HEK293 (cell line): Measurements from ENCODE around the gene KDM4C.

Experiments
- CTCF ChIA-PET: fragments of 350-600 bp; formaldehyde crosslinking; extraction: SDS; loops from one replicate; lab custom pipeline; 2021; ENCODE audit warnings: antibody characterized with exemption; lab: Yijun Ruan, JAX
- POLR2A ChIA-PET: fragments of 300-600 bp; formaldehyde crosslinking; extraction: SDS; loops from one replicate; lab custom pipeline; 2020; ENCODE audit warnings: antibody characterized with exemption, inconsistent platforms; lab: Yijun Ruan, JAX
- H3K27ac ChIP-seq: fragments of 200-500 bp; sonication (Bioruptor generic); 2 replicates; pipeline ENCODE4 v1.5.1; 2014; ENCODE audit warnings: low read depth, low read length, control low read depth, inconsistent platforms; ENCODE audit errors: extremely low read depth
- H3K36me3 ChIP-seq, 2 experiments: fragments of 200-500 bp in 1 of 2; sonication (Bioruptor generic) in 1 of 2; 1 replicate in 1 of 2; 2 replicates in 1 of 2; pipeline ENCODE4 v1.5.1; 2014 to 2017; ENCODE audit warnings: inconsistent platforms in 2 of 2, low read length in 2 of 2; ENCODE audit not compliant: control insufficient read depth in 2 of 2, insufficient read depth in 1 of 2
- H3K4me1 ChIP-seq: fragments of 200-500 bp; sonication (Bioruptor generic); 2 replicates; pipeline ENCODE4 v1.5.1; 2014; ENCODE audit warnings: mild to moderate bottlenecking, low read length, inconsistent platforms; ENCODE audit not compliant: control insufficient read depth, insufficient read depth
- H3K4me3 ChIP-seq: 2 replicates; pipeline ENCODE4 v1.5.1; 2011; ENCODE audit warnings: low read depth, mild to moderate bottlenecking, control low read depth, low read length, moderate library complexity
- H3K9me3 ChIP-seq: fragments of 200-500 bp; sonication (Bioruptor generic); 2 replicates; pipeline ENCODE4 v1.5.1; 2014; ENCODE audit warnings: low read depth, low read length, inconsistent platforms; ENCODE audit not compliant: control insufficient read depth, insufficient read depth
- IKZF3 ChIP-seq: fragments of 450-650 bp; IDR thresholded peaks from 2 replicates; pipeline ENCODE4 v1.5.0; 2018; ENCODE audit warnings: missing biosample characterization, mild to moderate bottlenecking, missing genetic modification characterization, moderate library complexity
- KLF16 ChIP-seq: fragments of 450-650 bp; formaldehyde crosslinking; IDR thresholded peaks from 2 replicates; pipeline ENCODE4 v1.5.1; 2017; ENCODE audit warnings: missing biosample characterization, missing genetic modification characterization
- MZF1 ChIP-seq: fragments of 450-650 bp; formaldehyde crosslinking; IDR thresholded peaks from 2 replicates; pipeline ENCODE4 v1.5.1; 2017; ENCODE audit warnings: missing biosample characterization, missing genetic modification characterization, borderline replicate concordance
- PRDM6 ChIP-seq: fragments of 450-650 bp; formaldehyde crosslinking; IDR thresholded peaks from 2 replicates; pipeline ENCODE4 v1.5.1; 2017; ENCODE audit warnings: missing biosample characterization, missing genetic modification characterization
- SCRT1 ChIP-seq: fragments of 450-650 bp; formaldehyde crosslinking; IDR thresholded peaks from 2 replicates; pipeline ENCODE4 v1.5.1; 2016; ENCODE audit warnings: missing biosample characterization, missing genetic modification characterization, borderline replicate concordance
- ZFP37 ChIP-seq: fragments of 450-650 bp; formaldehyde crosslinking; IDR thresholded peaks from 2 replicates; pipeline ENCODE4 v1.5.1; 2016; ENCODE audit warnings: missing biosample characterization, missing genetic modification characterization
- ZNF114 ChIP-seq: fragments of 450-650 bp; formaldehyde crosslinking; IDR thresholded peaks from 2 replicates; pipeline ENCODE4 v1.5.0; 2017; ENCODE audit warnings: missing biosample characterization, missing genetic modification characterization
- ZNF19 ChIP-seq: fragments of 450-650 bp; formaldehyde crosslinking; IDR thresholded peaks from 2 replicates; pipeline ENCODE4; 2016; ENCODE audit warnings: missing biosample characterization, missing genetic modification characterization, low read depth
- ZNF266 ChIP-seq: fragments of 450-650 bp; formaldehyde crosslinking; IDR thresholded peaks from 2 replicates; pipeline ENCODE4 v1.5.1; 2016; ENCODE audit warnings: missing biosample characterization, missing genetic modification characterization, low read depth
- ZNF311 ChIP-seq: fragments of 450-650 bp; formaldehyde crosslinking; IDR thresholded peaks from 2 replicates; pipeline ENCODE4 v1.5.1; 2017; ENCODE audit warnings: missing biosample characterization, missing genetic modification characterization, borderline replicate concordance
- ZNF391 ChIP-seq: fragments of 450-650 bp; formaldehyde crosslinking; IDR thresholded peaks from 2 replicates; pipeline ENCODE4 v1.5.1; 2016; ENCODE audit warnings: low read depth, missing biosample characterization, missing genetic modification characterization, borderline replicate concordance
- ZNF398 ChIP-seq: fragments of 450-650 bp; formaldehyde crosslinking; IDR thresholded peaks from 2 replicates; pipeline ENCODE4 v1.5.1; 2017; ENCODE audit warnings: missing biosample characterization, missing genetic modification characterization
- ZNF404 ChIP-seq: fragments of 450-650 bp; formaldehyde crosslinking; IDR thresholded peaks from 2 replicates; pipeline ENCODE4 v1.5.1; 2017; ENCODE audit warnings: missing biosample characterization, missing genetic modification characterization
- ZNF610 ChIP-seq: fragments of 450-650 bp; formaldehyde crosslinking; IDR thresholded peaks from 2 replicates; pipeline ENCODE4 v1.5.1; 2016; ENCODE audit warnings: missing biosample characterization, missing genetic modification characterization, borderline replicate concordance
- ZNF76 ChIP-seq: fragments of 450-650 bp; formaldehyde crosslinking; IDR thresholded peaks from 2 replicates; pipeline ENCODE4; 2016; ENCODE audit warnings: low read depth, missing biosample characterization, missing genetic modification characterization, borderline replicate concordance
- ZNF768 ChIP-seq: fragments of 450-650 bp; formaldehyde crosslinking; IDR thresholded peaks from 2 replicates; pipeline ENCODE4 v1.5.1; 2018; ENCODE audit warnings: missing biosample characterization, mild to moderate bottlenecking, missing genetic modification characterization

The KDM4C gene

GRCh38 chr9:6960777-6961176 lies 203.0 kb downstream of the KDM4C start (continued):
- no peak for TF ChIP-seq ZNF404

- CTCF ChIA-PET, result interaction anchor here (1.1 kb wide), 1 partner anchor 91 kb away, joined by 3 read pairs; no protein-coding TSS in a partner anchor
- Histone ChIP-seq H3K9me3 (no peaks in the 10 kb centered on the region), H3K4me1 (0 out of 2 replicates have a peak, but pooled peaks cover 3% of the 10 kb centered on the region), H3K4me3 (no peak overlapping the region), H3K27ac (no peak overlapping the region), H3K36me3 (no peaks in the 10 kb centered on the region)
- POLR2A ChIA-PET, result no interaction called here
- no peak for TF ChIP-seq IKZF3
- peak; percentile 16; the same call in 1 of the 2 replicates for TF ChIP-seq PRDM6
These were observed 204.2 kb downstream of the KDM4C start for GRCh38 chr9:6961845-6962522.

- H3K4me3 ChIP-seq, result no peak overlapping the region
- TF ChIP-seq SCRT1 (tag by site-specific recombination), result no peak
- no peak for TF ChIP-seq MZF1
- TF ChIP-seq ZNF404, result no peak
- TF ChIP-seq ZNF768 (tag by site-specific recombination), result no peak
- TF ChIP-seq ZNF19 (tag by site-specific recombination), result no peak
- no peak for TF ChIP-seq ZNF114 (tag by site-specific recombination)
- no peak for TF ChIP-seq ZNF391
- no peak for TF ChIP-seq ZNF311 (tag by site-specific recombination)
- TF ChIP-seq ZNF610 (tag by site-specific recombination), result no peak
- TF ChIP-seq ZFP37 (tag by site-specific recombination), result no peak
- no peak for TF ChIP-seq KLF16 (tag by site-specific recombination)
- ChIA-PET POLR2A (no interaction called here), CTCF (no interaction called here)
- H3K27ac ChIP-seq, result no peak overlapping the region
- H3K4me1 ChIP-seq, result no peaks in the 10 kb centered on the region
- H3K36me3 ChIP-seq, result no peaks in the 10 kb centered on the region
- no peaks in the 10 kb centered on the region for H3K9me3 ChIP-seq
These were observed 207.8 kb downstream of the KDM4C start for GRCh38 chr9:6965566-6965965.

GRCh38 chr9:6968271-6968670 lies 210.5 kb downstream of the KDM4C start:
- TF ChIP-seq ZNF768 (tag by site-specific recombination) (no peak), ZNF398 (tag by site-specific recombination) (no peak), ZNF76 (no peak), ZNF266 (tag by site-specific recombination) (no peak)
- no peak overlapping the region for H3K27ac ChIP-seq
- H3K4me3 ChIP-seq, result no peak overlapping the region
- CTCF ChIA-PET, result no interaction called here
- H3K4me1 ChIP-seq, result no peaks in the 10 kb centered on the region
- POLR2A ChIA-PET, result no interaction called here
- H3K9me3 ChIP-seq, result no peaks in the 10 kb centered on the region
- no peaks in the 10 kb centered on the region for H3K36me3 ChIP-seq
